22Rv1 (cell line): ENCODE measurements around the gene CRY1.

ENCODE experiments used
- ZFX ChIP-seq: fragments of 450-650 bp; IDR thresholded peaks from 2 replicates; pipeline ENCODE4 v1.6.1; 2017; ENCODE audit warnings: antibody characterized with exemption, borderline replicate concordance
- TF ChIP-seq, protein P1 (sequence below): fragments of 450-650 bp; IDR thresholded peaks from 2 replicates; pipeline ENCODE4 v1.5.1; 2017; ENCODE audit warnings: mild to moderate bottlenecking

DNA sequence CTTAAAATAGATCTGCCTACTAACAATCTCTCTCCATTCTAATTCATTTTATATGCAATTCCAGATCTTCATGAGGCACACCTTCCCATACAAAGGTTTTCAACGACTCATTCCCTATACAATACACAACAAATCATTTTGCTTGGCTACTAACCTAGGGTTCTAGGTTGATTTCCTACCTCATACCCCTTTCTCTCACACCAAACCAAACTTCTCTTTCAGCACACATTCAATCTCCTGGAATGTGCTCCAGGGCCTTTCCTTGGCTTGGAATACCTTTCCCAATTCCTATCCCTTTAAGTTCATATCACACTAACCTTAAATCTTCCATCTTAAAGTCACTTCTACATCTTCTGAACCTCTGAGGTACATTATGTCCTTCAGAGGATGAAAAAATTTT lies 67.7 kb downstream of the CRY1 start:
- TF ChIP-seq, protein P1, sequence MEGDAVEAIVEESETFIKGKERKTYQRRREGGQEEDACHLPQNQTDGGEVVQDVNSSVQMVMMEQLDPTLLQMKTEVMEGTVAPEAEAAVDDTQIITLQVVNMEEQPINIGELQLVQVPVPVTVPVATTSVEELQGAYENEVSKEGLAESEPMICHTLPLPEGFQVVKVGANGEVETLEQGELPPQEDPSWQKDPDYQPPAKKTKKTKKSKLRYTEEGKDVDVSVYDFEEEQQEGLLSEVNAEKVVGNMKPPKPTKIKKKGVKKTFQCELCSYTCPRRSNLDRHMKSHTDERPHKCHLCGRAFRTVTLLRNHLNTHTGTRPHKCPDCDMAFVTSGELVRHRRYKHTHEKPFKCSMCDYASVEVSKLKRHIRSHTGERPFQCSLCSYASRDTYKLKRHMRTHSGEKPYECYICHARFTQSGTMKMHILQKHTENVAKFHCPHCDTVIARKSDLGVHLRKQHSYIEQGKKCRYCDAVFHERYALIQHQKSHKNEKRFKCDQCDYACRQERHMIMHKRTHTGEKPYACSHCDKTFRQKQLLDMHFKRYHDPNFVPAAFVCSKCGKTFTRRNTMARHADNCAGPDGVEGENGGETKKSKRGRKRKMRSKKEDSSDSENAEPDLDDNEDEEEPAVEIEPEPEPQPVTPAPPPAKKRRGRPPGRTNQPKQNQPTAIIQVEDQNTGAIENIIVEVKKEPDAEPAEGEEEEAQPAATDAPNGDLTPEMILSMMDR, result no peak
- TF ChIP-seq ZFX, result no peak
